Measurements from ENCODE around the gene PLPP3.

Gene PLPP3

DNA sequence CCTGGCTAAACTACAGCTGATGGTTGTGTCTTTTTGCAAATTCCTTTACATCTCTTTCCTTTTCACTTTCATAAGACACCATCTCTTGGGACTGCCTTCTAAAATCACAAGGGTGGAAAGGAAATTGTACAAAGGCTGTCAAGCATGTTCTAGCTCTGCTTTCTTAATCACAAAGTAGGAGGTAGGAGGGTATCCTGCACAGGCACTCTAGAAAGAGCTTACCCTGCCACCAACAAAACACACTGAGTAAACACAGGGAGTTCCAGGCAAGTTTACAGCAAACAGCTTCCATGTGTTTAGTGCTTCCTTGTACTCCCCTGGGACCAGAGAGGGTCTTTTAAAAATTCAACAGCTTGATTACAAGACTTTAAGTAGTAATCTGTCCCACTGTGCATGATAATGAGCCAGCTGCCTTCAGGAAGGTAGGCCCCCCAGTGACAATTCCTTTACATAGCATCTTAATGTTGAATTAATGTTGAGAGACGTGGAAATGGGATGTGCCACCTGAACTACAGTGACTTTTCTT lies 2.4 kb downstream of the PLPP3 start:
- DNase-seq (ENCODE audit: low read depth in 1 of 2, low spot score in 1 of 2): no peak

DNA sequence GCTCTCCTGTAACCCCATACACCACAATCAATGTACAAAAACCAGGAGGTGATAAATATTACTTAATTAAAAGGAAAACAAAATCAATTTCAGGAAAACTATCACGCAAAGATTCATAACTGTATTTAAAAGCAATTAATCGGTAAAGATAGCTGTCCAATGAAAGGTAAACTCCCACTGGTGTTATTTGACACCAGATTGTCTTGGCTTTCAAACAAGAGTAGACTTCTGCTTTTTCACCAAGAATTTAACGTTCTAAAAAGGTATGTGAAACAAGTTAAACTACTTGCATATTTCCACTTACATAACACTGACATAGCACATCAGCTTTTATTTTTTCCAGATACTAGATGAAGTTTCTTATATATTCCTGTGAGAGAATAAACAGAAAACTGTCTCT lies 3.5 kb downstream of the PLPP3 start:
- no peak for DNase-seq (ENCODE audit: low read depth in 1 of 2, low spot score in 1 of 2)

DNA sequence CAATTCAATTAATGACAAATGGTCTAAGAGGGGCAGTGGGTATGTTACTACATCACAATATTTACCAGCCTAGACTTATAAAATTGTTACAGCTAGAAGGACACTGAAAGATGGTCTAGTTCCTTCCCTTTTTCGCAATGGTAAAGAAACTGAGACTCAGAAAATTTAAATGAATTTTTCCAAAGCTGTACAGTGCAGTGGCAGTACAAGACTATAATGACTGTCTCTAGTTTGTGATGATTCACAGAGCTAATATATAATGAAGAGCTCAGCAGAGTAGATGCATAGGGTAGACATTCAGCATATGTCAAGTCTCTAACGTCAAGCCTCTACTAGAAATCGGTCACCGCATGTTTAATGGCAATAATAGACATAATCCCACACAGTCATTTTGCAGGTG lies 4.6 kb downstream of the PLPP3 start:
- DNase-seq (ENCODE audit: low read depth in 1 of 2, low spot score in 1 of 2): no peak

DNA sequence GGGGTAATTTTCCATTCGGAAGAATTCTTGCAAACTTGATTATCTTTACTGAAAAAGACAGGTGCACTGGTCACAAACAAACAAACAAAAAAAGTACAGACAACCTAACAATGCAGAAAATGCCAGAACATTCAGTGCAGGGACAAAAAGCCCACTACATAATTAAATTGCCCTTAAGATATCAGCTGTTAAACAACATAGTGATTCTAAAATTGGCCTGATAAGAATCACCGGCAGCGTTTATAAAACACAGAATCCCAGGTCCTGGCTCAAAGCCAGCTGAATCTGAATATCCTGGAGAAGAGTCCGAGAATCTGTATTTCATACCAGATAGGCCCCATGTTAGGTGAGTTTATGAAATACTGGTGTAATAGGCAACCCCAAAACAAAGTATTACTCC lies 6.1 kb downstream of the PLPP3 start:
- no peak for DNase-seq (ENCODE audit: low read depth in 1 of 2, low spot score in 1 of 2)

DNA sequence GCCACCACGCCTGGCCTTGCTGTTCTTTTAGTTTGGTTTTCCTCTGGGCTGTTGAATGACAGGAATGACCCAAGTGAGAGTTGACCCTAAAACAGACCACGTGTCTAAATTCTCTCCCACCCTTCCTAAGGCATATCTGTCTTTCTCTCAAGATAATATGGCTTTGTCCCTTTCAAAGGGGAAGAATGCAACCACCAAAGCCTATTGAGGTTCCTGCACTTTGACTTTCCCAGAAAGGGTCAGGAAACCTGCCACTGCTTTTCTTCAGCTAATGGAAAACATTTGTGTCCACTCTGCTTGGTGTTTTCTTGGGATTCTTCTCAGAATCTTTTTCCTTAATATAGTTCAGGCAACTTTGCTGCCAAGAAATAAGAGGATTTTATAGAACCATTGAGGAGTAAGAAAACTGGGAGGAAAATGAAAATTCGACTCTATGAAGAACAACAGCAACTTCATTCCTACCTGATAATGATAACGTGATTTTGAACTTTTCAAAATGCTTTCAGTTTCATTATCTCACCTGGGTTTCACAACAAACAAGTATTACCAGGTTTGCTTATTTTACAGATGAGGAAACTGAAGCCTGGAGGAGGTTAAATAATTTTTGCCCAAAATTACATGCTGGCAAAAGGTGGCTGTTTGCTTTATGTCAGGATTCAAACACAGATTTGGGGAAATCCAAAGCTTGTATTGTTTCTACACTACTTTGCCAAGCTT lies 6.9 kb downstream of the PLPP3 start:
- DNase-seq (ENCODE audit: low read depth in 1 of 2, low spot score in 1 of 2): no peak

DNA sequence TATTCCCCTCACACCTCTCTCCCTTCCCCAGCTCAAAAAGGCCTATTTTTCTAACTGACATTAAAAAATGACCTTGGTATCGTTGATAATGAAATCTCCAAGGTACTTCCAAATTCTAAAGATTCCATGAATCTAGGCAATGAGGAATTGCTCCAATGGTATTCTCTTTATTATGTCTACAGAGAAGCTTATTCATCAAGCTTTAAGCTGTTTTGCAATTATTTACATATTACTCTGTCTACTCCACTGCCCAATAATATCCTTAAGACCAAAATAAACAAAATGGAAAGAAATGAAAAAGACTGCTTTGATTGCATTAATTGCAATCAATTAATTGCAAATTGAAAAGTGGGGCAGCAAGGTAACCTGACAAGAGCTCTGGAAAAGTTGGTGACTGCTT lies 7.9 kb downstream of the PLPP3 start:
- no peak for DNase-seq (ENCODE audit: low read depth in 1 of 2, low spot score in 1 of 2)

DNA sequence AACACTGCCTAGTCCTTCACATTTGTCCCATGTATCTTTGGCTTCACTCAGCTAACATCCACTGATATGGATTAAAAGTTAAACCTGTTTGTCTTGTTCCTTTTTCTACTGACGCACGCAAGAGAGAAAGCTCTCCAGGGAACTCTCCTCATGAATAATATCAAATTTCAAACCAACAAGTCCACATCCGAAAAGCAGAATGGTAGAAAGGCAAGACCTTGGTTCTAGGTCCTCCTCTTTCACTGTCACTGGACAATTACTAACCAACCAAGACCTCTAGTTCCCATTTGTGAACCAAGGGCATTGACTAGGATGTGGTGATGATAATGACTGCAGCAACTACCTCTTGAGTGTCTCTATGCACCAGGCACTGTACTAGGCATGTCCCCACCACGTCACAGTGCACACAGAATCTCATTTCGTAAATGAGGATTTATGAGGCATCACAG lies 8.4 kb downstream of the PLPP3 start:
- DNase-seq (ENCODE audit: low read depth in 1 of 2, low spot score in 1 of 2): no peak

DNA sequence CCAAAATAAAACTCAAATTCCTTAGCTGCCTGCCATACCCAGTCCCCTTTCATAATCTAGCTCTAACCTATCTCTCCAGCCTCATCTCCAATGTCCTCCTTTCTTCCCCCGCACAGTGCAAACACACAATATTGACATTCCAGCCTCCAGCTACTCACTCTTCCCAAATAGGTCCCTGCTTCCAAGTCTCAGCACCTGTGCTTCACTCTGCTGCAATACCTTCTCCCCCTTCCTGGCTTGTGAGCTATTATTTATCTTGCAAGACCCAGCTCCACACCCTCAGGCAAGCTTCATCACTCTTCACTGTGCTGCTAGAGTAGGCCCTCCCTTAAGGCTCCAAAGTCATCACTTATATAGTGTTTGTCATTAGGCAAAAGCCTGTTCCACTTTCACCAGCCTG lies 9.7 kb downstream of the PLPP3 start:
- no peak for DNase-seq (ENCODE audit: low read depth in 1 of 2, low spot score in 1 of 2)

DNA sequence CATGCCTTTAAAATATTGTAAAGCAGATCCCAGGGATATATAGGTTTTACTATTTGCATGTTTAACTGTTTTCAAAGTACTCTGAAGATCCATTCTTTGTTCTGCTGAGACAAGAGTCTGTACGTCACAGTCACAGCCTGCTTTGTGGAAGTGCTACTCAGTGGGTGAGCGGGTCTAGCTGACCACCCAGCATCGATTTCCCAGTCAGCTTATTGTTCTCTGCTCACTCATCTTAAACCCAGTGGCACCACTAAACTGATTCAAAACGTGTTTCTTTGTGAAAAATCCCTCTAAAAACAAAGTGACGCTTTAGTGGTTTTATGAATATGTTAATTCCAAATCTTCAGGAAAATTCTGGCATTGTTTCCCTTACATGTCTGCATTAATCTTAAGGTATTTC lies 12.4 kb downstream of the PLPP3 start:
- DNase-seq (ENCODE audit: low read depth in 1 of 2, low spot score in 1 of 2): no peak

DNA sequence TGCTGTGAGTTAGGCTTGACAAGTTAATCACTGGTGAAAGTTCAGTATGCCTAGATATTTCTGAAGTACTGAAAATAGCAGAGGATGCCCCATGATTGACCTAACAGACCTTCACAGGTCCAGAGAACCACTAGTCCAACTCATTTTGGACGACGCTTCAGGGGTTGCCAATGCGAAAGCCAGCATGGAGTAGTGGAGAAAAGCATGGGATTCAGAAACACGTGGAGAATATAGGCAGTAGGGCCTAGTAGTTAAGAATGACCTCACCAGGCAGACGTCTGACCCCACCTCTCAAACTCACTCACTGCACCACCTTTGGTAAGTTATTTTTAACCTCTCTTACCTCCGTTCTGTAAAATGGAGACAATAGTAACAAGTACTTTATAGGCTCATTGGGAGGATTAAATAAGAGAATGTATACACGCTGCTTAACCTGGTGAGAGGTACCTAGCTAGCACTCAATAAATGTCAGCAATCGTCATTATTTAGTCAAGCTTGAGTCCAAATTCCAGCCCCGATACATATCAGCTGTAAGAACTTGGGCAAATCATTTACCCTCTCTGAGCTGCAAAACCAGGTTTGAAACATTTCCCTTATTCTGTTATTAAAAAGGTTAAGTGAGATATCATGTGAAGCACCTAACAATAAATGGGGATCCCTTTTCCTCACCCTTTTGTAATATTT lies 13.2 kb downstream of the PLPP3 start:
- no peak for DNase-seq (ENCODE audit: low read depth in 1 of 2, low spot score in 1 of 2)

DNA sequence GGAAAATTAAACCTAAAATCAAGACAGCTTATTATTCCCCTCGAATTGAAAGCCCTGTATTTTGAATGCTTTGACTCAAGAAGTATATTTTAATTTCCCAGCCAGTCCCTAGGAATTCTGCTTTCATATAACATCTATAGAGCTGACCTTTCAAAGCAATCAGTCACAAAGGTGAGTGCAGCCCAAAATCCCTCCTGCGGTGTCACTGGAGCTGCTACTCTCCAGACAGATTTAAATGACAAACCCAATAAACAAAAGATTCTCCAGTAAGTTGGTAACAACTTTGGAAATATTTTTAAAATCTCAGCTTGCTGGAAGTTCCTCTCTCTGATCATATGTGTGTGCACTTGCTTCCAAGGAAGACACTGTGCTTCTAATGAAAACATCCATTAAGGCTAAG lies 14.7 kb downstream of the PLPP3 start:
- no peak for DNase-seq (ENCODE audit: low read depth in 1 of 2, low spot score in 1 of 2)

DNA sequence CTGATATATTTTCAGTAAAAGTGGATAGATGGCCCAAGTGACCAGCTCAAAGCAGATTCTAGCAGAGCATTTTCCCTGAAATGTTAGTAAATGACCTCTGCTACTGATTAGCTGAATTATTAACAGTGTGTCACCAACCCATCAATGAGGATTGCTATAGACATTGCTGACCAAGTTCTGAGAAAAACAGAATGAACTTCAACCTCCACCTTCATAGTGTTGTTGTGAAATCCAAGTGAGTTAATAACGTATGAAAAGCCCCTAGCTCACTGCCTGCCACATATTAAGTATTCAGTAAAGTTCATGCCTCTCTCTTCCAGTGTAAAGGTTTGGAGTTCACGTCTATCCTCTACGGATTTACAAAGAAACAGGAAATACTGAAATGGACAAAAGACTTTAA lies 15.8 kb downstream of the PLPP3 start:
- no peak for DNase-seq (ENCODE audit: low read depth in 1 of 2, low spot score in 1 of 2)

DNA sequence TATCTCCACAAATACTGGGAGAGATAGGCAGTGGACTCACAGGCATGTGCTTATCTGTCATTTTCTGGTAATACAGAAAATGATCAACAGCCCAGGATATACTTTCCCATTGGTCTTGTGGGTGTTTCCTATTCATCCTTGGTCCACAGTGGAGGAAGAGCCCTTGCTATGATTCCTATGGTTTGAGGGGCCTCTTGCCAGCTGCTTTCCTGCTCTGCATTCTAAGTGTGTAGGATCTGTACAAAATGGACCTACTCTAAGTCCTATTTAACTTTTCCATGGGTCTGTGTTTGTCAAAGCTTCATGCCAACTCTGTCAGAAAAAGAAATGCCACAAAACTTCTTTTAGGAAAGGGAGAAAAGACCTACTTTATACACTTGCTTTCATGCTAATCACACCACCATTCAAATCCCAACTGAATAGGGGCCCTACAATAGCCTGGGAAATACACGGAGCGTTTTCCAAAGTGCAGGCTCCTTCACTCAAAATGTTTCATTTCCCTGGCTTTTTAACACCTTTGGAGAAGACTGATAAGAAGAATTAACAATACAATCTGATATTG lies 16.4 kb downstream of the PLPP3 start:
- no peak for DNase-seq (ENCODE audit: low read depth in 1 of 2, low spot score in 1 of 2)

DNA sequence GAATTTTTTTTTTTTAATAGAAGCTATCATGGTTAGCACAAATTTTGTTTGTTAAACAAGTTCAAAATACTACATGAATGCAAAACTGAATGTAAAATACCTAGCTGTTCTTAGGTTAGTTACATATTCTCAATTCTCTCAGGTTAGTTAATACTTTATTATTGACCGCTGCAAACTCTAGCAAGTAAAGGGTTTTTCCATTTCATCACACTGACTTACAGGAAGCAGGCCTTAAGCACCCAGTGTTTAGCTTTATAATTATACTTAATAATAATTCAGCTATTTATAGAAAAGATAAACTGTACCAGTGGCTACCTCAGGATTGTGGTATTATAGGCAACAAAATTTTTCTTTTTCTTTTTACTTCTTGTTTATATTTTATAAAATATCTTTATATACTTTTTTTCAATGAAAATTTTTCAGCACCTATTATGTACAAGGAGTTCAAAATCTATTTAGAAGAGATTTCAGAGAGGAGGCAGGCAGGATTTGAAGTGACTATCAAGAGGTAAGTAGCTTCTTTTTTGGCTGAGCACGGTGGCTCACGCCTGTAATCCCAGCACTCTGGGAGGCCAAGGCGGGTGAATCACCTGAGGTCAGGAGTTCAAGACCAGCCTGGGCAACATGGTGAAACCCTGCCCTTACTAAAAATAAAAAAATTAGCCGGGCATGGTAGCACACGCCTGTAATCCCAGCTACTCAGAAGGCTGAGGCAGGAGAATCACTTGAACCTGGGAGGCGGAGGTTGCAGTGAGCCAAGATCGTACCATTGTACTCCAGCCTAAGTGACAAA lies 17.9 kb downstream of the PLPP3 start:
- DNase-seq (ENCODE audit: low read depth in 1 of 2, low spot score in 1 of 2): no peak

DNA sequence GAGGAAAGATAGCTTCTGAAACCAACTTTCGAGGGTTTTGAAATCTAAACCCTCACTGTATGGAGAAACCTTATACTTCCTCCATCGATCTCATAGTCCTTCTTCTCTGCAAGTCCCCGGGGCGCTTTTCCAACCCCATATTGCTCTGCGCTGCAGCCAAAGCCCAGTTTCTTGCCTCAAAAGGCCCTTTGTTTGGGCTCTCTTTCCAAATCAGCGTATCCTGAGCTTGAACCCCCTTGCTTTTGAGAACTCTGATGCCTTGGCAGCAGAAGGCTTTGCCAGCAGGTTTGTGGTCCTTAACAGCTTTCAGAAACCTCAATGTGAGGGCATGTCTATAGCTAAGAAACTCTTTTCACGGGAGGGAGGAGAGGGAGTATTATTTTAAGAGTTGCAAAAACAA lies 21.6 kb downstream of the PLPP3 start:
- no peak for DNase-seq (ENCODE audit: low read depth in 1 of 2, low spot score in 1 of 2)

DNA sequence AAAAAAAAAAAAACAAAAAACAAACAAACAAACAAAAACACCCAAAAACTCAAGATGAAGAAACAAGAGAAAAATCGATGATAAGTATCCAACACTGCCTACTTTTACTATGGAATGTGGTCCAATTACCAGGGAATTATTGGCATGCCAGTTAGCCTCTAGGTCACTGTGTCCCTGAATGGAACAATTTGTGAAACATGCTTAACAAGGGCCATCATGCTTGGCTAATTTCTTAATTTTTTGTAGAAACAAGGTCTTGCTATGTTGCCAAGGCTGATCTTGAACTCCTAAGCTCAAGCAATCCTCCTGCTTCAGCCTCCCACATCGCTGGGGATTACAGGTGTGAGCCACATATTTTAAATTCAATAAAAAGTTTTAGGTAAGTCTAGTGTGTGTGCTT lies 23.9 kb downstream of the PLPP3 start:
- DNase-seq (ENCODE audit: low read depth in 1 of 2, low spot score in 1 of 2): no peak

DNA sequence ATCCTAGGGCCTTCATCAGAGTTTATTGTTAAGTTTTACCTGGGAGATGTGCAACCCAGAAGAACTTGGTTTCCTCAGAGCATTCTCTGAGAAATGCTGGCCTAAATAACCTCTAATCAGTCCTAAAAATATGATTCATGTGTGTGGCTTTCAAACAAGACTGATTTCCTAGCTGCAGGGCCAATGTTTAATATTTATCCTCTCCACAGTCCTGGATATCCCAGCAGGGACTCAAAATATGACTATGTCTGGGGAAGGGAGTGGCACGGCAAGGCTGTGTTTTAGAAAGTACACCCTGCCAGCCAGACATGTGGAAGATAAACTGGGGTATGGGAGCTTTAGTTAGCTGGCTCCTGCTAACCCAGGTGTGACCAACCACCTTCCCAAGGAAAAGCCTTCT lies 26.3 kb downstream of the PLPP3 start:
- DNase-seq (ENCODE audit: low read depth in 1 of 2, low spot score in 1 of 2): no peak

DNA sequence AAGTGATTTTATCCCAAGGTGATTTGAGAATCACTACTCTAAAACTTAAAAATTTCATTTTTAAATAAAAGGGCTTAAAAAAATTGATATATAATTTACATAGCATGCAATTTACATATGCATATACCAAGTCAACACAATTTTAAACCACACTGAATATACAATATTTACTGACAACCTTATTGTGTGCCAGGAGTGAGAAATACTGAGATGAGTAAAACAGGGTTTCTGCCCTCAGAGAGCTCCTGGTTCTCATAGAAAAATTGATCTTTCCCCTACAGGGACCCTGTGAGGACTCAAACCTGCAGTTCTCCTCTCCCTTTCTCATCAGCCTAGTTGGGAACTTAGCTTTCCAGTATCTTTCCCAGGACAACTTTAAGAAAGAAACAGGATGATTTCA lies 27.0 kb downstream of the PLPP3 start:
- DNase-seq (ENCODE audit: low read depth in 1 of 2, low spot score in 1 of 2): no peak

DNA sequence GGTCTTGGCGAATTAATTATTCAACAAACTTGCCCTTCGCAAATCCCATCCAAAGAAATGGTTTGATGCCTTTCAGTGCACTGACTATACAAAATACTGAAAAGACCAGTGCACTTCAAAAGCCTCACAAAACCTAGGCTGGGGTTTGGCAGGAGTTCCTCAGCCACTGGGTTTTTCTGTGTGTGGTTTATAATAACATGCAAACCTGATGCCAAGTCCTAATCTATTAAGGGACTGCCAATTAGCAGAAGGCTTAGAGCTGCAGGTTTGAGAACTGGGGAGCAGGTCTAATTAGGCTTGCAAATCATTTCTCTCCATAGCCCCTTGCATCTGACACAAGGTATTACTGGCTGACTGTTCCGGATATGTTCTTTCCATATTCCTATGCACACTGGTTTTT lies 27.7 kb downstream of the PLPP3 start:
- DNase-seq (ENCODE audit: low read depth in 1 of 2, low spot score in 1 of 2): no peak

DNA sequence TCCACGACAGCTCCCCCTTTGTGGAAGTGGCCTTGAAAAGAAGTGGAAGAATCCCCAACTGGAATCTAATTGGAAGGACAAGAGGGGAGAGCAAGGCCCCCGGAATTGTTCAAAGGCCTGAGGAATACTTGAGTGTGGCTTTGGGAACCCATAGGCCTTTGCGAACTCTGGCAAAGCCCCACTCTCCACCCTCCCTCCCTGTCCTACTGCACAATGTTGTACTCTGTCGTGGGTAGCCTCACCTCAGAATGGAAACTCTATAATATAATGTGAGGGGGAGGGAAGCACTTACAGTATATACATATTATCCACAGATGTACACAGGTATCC lies 28.5 kb downstream of the PLPP3 start:
- DNase-seq (ENCODE audit: low read depth in 1 of 2, low spot score in 1 of 2): no peak

DNA sequence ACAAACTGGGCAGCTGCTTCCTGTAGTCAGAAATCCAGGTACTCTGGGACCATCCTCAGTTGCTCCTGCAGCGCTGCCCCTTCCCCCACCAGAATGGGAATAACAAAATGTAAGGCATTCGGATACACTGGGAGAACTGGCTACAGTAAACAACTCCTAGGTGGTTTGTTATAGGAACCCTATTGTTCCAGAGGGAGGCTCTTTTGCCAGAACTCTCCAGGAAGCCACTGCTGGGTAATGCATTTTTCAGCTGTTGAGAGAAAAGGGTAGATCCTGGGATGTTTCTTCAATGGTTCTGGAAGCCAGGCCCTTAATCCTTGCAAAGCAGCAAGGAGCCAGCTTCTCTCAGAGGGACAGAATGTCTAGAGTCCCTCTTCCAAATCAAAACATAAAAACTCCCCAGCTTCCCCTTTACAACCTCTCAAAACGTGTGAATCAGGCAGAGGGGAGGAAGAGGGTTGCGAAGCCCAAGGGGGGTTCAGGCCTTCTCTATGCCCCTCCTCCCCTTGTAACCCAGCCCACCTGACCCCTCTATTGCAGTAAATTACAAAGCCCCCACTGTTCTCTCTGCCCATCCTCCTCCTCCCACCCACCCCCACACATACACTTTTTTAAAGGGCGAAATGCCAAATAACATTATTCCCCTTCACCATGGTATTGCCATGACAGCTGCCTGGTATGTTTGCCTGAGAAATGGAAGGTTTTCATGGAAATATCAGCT lies 29.1 kb downstream of the PLPP3 start:
- DNase-seq (ENCODE audit: low read depth in 1 of 2, low spot score in 1 of 2): no peak

All from stimulated activated CD4-positive, alpha-beta T cell treated with anti-CD3 and anti-CD28 coated beads, Interleukin-15, amount 100 ng/mL, for 1 hour (primary cell).